Psoas muscle (tissue), 8 donors: ENCODE data around the gene VGLL4. TPM values are rescaled to one million over a fixed set of nuclear protein-coding genes. Genes with fewer than 3 reads are reported as not detected.

Experiments used
- ATAC-seq, 4 donors: fragments of 200-7000 bp; cut with Tn5 transposase; one replicate each; pipeline ENCODE4 v1.9.1; 2020; ENCODE audit warnings: moderate library complexity in 3 of 4, mild to moderate bottlenecking in 2 of 4
- DNase-seq, 2 donors: peaks; one replicate each; pipeline ENCODE4 v3.0.0-alpha.2; 2020
- H3K27ac ChIP-seq: fragments of 200-600 bp; one replicate; pipeline ENCODE4 v1.8.0; 2022
- H3K27me3 ChIP-seq, 3 donors: fragments of 200-600 bp in 1 of 3; one replicate each; pipeline versions ENCODE4 v1.6.1 to v1.8.0; 2013 to 2022; ENCODE audit warnings: low read length in 2 of 3, mild to moderate bottlenecking in 2 of 3, moderate library complexity in 1 of 3; ENCODE audit not compliant: insufficient read depth in 3 of 3
- H3K36me3 ChIP-seq, 2 donors: fragments of 200-600 bp in 1 of 2; one replicate each; pipeline versions ENCODE4 v1.6.1 to v1.8.0; 2013 to 2022; ENCODE audit warnings: low read depth in 1 of 2, mild to moderate bottlenecking in 1 of 2, moderate library complexity in 1 of 2; ENCODE audit not compliant: insufficient read depth in 1 of 2
- H3K4me1 ChIP-seq: fragments of 200-600 bp; one replicate; pipeline ENCODE4 v1.8.0; 2022
- H3K4me3 ChIP-seq: fragments of 200-600 bp; one replicate; pipeline ENCODE4 v1.8.0; 2022; ENCODE audit warnings: mild to moderate bottlenecking
- H3K9me3 ChIP-seq: fragments of 200-600 bp; one replicate; pipeline ENCODE4 v1.8.0; 2022
- WGBS, 3 donors: extraction: QIAGEN DNeasy Blood & Tissue Kit; methylation state at CpG; one replicate each; pipeline versions ENCODE4 v1.1.6 to v1.1.7; 2013; 5-methylcytosine and 5-hydroxymethylcytosine counted together
- intact Hi-C, 2 donors: fragments of 100-400 bp; cut with DNase I; formaldehyde crosslinking; loops; one replicate each; pipeline versions ENCODE4 v1.11.0 to v1.14.2; 2022
- polyA plus RNA-seq, 3 donors: library from polyadenylated mRNA; stranded (reverse); fragments of 200-250 nt; gene quantifications; one replicate each; pipeline ENCODE4 v1.2.3, GENCODE V29; 2013
- total RNA-seq, 4 donors: library from RNA; stranded (reverse); fragmentation: NEBNext Ultra II Directional in 2 of 4; extraction: Animal tissue kit (Norgen Biotek cat#: 25700) in 2 of 4; gene quantifications; one replicate each; pipeline versions ENCODE4 v1.2.1 to v1.2.4, GENCODE V29; 2021 to 2023
- TF ChIP-seq, protein P1 (sequence below): fragments of 200-600 bp; IDR thresholded peaks from one replicate; pipeline ENCODE4 v1.8.0; 2022; ENCODE audit warnings: antibody characterized with exemption
- donor health status: healthy with polysubstance abuse.
- donor health status: DM: no; HTN: no; CAD: no; lungs with moderate emphysema.
- donor health status: Bipolar disorder and iron deficiency.
- donor health status: healthy.
- donor health status: DM: yes; HTN: yes; CAD: no.
- donor health status: DM: no; HTN: no; CAD: no.
- donor health status: DM: no; HTN: no; CAD: no.
- donor health status: DM: yes; HTN: yes; CAD: no.

Gene VGLL4
- total and polyA plus RNA-seq, 7 donors = 8.0 to 14.8 (median 11.7) TPM

DNA sequence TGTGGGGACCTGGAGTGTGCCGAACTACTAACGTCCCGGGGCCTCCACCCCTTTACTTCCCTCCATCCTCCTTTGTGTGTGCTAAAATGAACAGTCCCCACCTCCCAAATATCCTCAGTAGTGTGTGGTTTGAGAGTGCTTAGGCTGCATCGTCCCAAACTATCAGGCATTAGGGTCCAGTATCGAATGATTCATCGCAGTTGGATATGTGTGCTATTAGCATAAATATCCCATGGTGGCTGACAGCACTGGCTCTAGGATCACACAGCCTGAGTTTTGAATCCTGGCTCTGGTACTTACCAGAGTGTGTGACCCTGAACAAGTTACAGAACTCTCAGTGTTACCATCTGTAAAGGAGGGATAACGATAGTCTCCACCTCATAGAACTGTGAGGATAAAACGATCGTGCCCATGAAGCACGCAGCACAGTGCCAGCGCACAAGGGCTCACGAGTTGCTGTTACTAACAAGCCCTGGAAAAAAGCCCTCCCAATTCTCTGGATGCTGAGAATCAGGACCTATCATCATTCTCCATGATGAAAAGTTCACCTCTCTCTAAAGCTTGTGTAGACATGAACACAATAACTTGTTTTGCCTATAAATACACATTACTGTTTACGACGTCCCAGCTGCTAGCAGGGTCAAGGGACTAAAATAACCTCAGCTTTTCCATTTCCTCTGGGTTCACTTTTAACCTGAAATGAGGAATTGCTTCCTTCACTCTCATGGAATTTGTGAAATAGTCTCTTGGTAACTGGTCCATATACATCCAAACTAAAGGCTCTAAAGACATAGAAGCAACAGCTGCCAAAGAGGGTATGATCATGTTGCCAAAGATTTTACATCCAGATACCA lies 51.0 kb downstream of the VGLL4 start:
- intact Hi-C loops = no loop called here
- DNase-seq (no peak), ATAC-seq (peak; percentile 43 to 61 (median 53))
- TF ChIP-seq, protein P1, sequence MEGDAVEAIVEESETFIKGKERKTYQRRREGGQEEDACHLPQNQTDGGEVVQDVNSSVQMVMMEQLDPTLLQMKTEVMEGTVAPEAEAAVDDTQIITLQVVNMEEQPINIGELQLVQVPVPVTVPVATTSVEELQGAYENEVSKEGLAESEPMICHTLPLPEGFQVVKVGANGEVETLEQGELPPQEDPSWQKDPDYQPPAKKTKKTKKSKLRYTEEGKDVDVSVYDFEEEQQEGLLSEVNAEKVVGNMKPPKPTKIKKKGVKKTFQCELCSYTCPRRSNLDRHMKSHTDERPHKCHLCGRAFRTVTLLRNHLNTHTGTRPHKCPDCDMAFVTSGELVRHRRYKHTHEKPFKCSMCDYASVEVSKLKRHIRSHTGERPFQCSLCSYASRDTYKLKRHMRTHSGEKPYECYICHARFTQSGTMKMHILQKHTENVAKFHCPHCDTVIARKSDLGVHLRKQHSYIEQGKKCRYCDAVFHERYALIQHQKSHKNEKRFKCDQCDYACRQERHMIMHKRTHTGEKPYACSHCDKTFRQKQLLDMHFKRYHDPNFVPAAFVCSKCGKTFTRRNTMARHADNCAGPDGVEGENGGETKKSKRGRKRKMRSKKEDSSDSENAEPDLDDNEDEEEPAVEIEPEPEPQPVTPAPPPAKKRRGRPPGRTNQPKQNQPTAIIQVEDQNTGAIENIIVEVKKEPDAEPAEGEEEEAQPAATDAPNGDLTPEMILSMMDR = no peak
- Histone ChIP-seq H3K4me3 (peak overlapping the region; percentile 10), H3K27me3 (no peaks in the 10 kb centered on the region), H3K9me3 (no peaks in the 10 kb centered on the region), H3K4me1 (peaks cover 65% of the 10 kb centered on the region), H3K36me3 (no peaks in the 10 kb centered on the region), H3K27ac (peak overlapping the region; percentile 81)
- 16 to 28% (median 18%) methylated on average over 14 of the region's 14 CpGs for WGBS, 3 donors

DNA sequence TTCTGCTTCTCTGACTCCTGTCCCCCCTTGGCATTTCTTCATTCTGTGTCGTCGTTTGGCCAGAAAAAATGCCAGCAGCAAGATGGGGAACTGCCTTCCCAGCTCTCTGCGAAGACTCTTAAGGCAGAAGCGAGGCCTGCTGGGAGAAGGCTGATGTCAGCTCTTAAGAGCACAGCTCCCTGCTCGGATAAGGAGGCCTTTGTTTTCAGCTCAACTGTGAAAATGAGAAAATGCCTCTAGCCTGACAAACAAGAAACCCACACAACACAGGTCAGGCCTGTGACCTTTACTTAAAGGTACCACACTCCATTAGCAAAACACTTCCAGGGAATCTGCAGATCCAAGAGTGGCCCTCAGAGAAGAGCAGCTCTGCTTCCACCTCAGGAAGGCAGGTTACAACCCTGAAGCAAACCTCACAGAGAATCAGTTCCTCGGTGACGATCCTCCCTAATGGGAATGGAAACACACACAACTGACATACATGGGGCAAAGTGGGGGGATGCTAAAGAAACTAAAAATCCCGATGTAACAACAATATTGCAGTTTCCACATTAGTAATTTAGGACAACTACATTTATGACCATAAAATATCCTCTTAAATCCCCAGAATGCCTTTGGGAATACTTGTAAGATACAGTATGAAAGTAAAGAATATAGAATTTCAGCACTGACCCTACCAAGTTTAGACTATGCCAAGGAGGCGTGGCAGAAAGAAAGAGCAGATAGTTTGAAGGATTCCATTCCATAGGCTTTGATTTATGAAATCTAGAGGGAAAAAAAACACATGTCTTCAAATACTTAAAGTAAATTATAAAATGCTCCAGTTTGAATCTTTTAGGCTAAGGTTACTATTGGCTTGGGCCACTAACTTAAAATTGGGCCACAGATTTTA lies 52.1 kb downstream of the VGLL4 start:
- no peaks in the 10 kb centered on the region for H3K36me3 ChIP-seq
- TF ChIP-seq, protein P1 = no peak
- peaks cover 74% of the 10 kb centered on the region for H3K4me1 ChIP-seq
- peak in 1 of 2 donors; percentile 72 for DNase-seq
- no peaks in the 10 kb centered on the region for H3K9me3 ChIP-seq
- ATAC-seq = peak in 3 of 4 donors; percentile 52 to 60 (median 54)
- peak overlapping the region; percentile 81 for H3K27ac ChIP-seq
- H3K4me3 ChIP-seq = no peak overlapping the region
- no peaks in the 10 kb centered on the region for H3K27me3 ChIP-seq
- intact Hi-C loops = no loop called here
- WGBS, 3 donors = 12 to 25% (median 20%) methylated on average over 9 of the region's 9 CpGs

GRCh38 chr3:11591002-11591355 lies 52.7 kb downstream of the VGLL4 start:
- Histone ChIP-seq H3K4me3 (no peak overlapping the region), H3K9me3 (no peaks in the 10 kb centered on the region), H3K4me1 (peaks cover 75% of the 10 kb centered on the region), H3K27ac (peak overlapping the region; percentile 81), H3K27me3 (no peaks in the 10 kb centered on the region), H3K36me3 (no peaks in the 10 kb centered on the region)
- DNase-seq (no peak), ATAC-seq (peak in 1 of 4 donors; percentile 40)
- WGBS, 3 donors = 17 to 27% (median 25%) methylated on average over 7 of the region's 7 CpGs
- TF ChIP-seq, protein P1 = no peak
- intact Hi-C loops = no loop called here

DNA sequence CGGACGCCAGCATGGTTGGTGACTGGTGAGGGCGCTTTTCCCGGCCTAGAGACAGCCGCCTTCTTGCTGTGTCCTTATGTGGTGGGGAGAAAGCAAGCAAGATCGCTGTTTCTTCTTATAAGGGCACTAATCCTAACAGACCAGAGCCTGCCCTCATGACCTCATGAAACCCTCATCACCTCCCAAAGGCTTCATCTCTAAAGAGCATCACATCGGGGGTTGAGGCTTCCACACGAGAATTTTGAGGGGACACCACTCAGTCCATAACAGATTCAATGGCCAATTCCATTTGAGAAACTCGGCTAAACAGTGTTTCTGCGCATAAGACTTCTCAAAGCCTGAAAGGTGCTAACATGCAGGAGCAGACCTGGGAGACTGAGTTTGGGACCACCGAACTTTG lies 54.0 kb downstream of the VGLL4 start:
- Histone ChIP-seq H3K4me1 (peaks cover 75% of the 10 kb centered on the region), H3K27me3 (no peaks in the 10 kb centered on the region), H3K36me3 (no peaks in the 10 kb centered on the region), H3K27ac (peak overlapping the region; percentile 33), H3K9me3 (no peaks in the 10 kb centered on the region), H3K4me3 (no peak overlapping the region)
- TF ChIP-seq, protein P1 = no peak
- no peak for DNase-seq
- intact Hi-C loops = no loop called here
- ATAC-seq = no peak
- 77 to 81% (median 81%) methylated on average over 11 of the region's 11 CpGs for WGBS, 3 donors
